GM19099 (cell line): ENCODE data around the gene KLF16.

Experiments used
- POLR2A ChIP-seq: IDR thresholded peaks from 3 replicates; pipeline ENCODE4 v1.6.1; 2011; ENCODE audit warnings: low read depth; ENCODE audit not compliant: insufficient read length; ENCODE audit errors: extremely low read depth

The KLF16 gene

DNA sequence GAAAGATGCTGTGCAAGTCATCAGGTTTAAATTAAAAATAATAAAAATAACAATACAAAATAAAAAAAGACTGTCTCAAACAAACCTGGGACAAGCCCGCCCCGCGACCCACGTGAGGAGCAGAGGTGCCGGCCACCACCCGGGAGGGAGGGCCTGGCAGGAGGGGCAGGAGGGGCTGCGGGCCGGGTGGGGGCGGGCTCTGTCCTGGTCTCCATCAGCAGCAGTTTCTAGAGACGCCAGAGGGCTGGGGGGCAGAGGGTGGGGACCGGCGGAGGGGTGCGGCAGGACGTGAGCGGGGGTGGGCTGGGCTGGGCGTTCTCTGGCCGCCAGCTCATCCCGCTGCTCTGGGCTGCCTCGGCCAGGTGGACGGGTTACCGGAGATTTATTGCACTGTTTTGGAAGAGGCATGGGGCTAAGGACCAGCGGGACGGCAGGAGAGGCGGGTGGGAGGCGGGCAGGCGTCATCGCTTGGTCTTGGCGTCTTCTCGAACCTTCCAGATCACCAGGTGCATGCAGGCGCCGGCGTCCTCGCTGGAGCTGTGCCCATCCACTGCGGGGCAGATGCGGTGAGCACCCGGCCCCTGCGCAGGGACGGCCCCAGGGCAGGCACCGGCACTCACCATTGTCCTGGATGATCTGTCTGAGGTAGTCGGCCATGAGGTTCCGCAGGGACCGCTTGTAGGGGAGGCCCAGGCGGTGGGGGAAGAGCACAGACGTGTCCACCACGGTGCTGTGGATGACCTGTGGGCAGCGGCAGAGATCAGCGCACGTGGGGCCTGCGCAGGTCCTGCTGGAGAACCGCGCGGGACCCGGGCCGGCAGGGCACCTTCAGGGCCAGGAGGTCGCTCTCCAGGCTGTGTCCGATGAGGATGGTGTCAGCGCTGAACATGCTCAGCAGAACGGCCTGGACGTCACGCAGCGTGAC, 47.5 kb downstream of the KLF16 start:
- TF ChIP-seq POLR2A = no peak

DNA sequence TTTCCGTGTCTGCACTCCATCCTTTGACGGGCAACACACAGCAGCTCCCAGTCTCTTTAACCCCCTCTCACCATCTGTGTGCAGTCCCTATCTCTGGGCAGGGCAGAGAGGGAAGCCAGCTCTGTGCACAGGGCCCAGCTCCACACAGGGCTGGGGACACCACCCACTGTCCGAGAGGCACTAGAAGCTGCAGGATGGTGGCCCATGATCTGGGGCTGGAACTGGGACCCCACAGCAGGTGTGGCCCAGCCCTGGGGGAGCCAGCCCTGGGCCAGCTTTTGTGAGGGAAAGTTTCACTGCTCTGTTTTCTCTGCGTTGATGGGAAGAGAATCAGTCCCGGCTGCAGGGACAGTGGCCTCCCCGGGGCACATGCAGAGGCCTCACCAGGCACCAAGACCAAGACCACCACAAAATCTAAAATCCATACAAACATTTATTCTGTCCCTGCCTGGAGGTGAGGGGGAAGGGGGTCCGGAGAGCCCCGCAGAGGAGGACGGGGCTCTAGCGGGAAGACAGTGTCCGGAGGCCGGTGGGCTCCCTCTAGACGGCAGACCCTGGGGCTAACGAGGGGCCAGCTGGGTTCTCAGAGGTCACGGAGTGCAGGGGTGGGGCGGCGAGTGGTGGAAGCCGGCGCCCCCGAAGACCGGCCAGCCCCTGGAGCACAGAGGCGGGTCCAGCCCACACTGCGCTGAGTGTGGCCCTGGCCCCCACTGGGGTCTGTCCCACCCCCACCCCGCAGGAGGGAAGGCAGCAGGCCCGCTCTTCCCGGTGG, 48.4 kb downstream of the KLF16 start:
- no peak for TF ChIP-seq POLR2A

DNA sequence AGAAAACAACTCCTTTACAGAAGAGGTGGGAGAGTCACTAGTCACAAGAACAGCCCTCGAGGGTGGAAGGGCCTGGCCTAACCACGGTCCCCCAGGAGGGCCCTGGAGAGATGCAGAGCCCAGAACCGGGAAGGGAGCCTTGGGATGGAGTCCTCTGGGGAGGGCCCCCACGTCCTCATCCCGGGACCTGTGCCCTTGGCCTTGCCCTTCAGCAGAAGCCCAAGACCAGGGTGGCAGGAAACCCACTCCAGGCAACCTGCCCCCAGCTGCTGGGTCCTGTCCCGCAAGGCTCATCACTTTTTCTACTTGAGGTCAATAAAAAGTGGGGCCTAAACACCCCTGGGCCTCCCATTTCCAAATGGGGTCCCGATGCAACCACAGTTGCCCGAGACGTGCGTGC, 49.0 kb downstream of the KLF16 start:
- TF ChIP-seq POLR2A = no peak

DNA sequence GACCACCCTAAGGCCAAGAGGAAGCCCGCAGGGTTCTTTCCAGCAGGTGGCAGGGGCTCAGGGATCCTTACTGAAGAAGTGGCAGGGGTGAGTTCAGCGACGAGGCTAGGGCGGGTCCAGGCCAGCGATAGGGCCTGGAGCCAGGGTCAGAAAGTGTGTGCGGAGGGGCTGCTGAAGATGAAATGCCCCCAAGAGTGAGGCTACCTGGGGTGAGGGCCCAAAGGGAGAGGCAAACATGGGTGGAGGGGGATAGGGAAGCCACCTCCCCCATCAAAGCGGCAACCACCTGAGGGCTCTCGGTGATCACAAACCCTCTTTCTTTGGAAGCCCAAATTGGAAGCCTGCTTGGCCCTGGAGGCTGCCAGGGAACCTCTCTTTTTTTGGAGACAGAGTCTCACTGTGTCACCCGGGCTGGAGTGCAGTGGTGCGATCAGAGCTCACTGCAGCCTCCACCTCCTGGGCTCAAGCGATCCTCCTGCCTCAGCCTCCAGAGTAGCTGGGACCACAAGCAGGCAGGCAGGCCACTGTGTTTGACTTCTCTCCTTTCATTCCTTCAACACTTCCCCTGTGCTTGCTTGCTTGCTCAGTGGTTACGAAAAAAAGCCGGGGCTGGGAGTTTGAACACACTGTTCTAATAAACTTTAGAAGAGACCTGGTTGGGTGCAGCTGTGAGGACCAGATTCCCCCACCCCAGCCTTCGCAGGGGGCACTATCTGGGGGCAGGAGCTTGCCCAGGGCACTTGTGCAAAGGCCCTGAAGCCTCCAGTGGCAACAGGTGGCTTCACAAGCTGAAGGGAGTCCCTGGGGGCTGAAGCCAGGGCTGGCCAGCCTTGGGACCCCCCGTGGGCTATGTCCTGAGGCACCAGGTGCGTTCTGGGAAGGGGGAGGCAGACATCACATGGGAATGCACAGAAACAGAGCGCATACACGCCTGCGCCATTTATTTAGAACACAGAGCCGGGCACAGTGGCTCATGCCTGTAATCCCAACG, 49.9 kb downstream of the KLF16 start:
- TF ChIP-seq POLR2A = no peak

DNA sequence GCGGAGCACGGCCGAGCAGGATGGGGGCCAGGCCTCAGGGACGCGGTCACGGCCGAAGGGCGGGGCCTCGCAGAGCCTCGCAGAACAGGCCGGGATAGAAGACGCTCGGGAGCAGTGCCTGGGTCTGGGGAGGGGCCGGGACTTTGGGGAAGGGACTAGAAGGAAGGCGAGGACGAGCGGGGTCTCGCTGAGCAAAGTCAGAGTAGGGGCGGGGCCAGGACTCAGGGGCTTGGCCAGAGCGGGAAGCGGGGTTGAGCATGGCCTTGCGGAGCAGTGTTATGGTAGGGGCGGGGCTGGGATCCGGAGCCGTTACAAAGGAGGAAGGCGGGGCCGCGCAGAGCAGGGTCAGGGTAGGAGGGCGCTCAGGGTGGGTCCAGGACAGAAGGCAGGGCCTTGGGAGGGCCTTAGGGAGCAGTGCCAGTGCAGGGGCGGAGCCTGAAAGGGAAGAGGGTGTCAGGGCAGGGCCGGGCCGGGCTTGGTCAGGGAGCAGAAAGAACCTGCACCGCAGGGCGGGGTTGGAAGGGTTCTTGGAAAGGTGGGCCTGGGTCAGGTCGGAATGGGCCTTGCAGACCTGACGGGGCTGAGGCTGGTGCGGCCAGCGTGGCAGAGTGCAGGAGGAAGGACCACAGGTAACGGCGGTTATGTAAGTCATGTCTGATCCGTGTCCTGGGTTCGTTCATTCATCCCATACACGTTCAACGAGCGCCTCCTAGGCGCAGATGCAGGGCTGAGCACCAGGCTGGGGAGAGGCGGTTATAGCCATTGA, 50.8 kb downstream of the KLF16 start:
- peak; percentile 54 for TF ChIP-seq POLR2A

DNA sequence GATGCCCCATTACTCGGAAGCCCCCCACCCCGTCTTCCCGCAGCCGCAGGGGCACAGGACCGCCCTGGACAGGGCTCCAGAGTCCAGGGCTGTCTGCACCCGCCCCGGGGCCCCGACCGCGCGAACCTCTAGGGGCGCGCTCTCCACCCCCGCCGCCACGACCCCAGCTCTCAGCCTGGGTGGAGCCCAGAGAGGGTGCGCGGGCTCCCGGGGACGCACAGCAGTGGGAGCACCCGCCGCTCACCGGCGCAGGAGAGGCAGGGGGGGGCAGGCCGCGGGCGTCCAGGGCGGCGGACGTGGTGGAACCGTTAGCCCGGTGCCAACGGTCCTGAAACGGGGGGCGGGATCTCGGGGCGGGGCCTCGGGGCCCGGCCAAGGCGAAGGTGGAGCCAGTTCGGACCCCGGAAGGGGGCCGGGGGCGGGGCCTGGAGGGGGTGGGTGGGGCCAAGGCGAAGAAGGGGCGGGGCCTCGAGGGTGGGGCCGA, 51.4 kb downstream of the KLF16 start, which contains the start of gene ATP8B3:
Gene ATP8B3, minus strand, starts transcription at position 335 of the 484 bp plus-strand sequence. CDS start 540 bp downstream, outside the sequence.
- peak; percentile 6 for TF ChIP-seq POLR2A

DNA sequence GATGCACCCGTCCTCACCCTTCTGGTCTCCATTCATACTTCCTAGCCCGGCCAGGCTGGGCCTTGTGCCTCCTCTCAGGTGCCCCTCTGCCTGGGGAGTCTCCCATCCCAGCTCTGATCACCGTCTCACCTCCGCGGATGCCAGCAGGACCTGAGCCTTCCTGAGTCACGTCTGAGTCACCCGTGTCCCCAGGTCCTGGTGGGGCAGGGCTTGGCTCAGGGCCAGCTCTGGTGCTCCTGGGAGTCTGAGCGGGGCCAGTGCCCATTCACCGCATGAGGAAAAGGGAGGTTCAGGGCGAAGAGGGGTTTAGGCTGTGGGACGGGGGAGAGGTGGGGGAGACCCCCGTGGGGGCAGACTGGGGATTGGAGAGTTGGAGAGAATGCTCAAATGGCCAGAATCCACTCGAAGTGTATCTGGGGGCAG, 51.9 kb downstream of the KLF16 start:
- no peak for TF ChIP-seq POLR2A

DNA sequence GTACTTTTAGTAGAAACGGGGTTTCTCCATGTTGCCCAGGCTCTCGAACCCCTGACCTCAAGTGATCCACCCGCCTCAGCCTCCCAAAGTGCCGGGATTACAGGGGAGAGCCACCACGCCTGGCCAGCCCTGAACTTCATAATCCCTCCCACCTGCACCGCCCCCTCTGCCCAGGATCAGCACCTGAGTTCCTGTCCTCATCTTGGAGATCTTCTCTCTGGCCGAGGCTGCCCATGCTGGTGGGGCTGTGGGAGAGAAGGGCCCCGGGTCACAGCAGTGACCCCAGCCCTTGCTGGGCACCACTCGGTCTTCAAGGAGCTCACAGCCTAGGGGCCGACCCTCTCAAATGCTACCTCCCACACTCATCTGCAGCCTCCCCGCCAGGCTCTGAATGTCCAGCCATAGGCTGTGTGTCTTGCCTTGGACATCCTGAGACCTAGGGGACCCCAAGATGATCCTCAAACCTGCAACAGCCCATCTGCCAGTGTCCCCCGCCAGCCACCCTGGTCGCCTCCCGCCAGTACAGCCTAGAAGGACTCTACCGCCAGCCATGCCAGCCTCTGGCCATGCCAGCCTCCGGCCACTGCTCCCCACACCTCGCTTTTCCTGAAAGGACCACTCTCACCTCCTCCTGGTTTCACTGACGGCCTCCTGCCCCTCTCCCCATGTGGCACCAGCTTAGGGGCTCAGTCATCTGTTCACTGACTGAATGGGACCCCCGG, 52.8 kb downstream of the KLF16 start:
- no peak for TF ChIP-seq POLR2A

DNA sequence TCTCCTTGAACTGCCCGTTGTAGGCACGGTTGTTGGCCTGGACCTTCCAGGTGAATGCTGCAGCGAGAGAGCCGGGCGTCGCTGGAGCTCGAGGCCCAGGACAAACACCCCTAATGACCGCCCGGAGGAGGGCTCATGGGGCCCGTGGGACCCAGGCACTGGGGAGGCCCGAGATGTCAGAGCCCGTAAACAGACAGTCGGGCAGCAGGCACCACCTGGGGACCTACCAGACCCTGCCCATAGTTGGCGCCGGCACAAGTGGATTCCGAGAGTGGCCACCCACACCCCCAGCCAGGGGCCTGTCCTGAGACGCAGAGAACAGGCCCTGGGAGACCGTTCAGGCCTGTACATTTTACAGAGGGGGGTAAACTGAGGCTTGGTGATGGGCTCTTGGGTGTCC, 53.7 kb downstream of the KLF16 start:
- TF ChIP-seq POLR2A = no peak

DNA sequence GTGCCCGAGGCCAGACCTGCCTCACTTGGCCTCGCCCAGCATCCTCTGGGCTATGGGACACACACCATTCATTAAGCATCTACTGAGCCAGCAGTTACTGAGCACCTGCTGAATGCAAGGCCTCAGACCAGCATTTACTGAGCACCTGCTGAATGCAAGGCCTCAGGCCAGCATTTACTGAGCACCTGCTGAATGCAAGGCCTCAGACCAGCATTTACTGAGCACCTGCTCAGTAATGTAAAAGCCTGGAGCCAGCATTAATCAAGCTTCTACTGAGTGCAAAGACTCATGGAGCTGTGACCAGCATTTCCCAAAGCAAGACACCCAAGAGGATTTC, 55.0 kb downstream of the KLF16 start:
- no peak for TF ChIP-seq POLR2A

DNA sequence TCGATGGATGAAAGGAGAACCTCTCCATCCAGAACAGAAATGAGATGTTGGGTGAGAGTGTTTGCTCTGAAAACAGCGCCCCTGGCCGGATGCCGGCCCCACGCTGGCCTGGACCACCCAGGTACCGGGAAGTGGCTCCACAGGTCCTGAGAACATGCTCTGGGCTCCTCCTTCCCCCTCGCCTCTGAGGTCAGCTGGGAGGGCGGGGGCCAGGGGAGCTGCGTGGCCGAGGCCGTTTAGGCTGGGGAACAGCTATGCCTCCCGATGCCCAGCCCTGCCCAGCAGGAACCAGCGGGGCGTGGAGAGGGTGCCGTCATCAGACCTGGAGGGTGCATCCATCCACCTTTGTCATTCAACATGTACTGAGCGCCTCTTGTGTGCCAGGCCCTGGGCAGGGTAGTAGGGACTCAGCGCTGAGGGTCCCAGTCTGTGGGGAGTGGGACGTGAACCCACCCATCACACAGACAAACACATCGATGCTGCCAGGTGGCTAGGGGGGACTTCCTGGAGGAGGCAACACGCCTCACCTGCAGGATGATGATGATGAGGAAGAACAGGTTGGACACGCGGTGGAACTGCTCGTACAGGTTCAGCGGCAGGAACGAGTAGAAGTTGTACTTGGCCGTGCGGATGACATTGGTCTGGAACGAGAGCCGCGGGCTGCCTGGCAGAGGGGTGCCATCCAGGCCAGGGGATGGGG, 55.5 kb downstream of the KLF16 start:
- no peak for TF ChIP-seq POLR2A

DNA sequence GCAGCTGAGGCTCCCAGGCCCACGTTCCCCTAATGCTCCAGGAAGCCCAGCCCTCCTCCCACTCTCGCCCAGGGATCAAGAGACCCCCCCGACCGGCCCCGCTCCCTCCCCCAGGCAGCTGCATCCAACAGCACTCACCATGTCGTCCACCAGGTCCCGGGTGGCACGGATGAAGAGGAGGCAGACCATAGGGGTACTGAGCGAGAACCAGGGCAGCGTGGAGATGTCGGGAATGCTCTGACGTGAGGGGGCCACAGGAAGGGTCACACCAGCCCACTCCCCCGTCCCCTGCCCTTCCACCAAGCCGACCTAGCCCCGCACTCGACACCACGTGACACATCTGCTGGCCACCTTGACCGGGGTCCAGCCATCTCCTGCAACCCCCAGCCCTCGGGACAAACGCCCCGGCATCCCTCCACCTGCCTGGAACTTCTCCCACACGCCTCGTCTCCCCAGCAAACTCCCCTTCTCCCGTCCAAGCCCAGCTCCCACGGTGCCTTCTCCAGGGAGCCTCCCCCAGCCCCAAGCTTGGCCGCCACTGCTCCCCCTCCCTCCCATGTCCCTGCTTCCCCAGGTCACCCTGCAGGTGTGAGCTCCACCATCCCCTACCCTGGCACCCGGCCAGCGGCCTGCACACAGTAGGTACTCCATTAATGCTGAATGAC, 56.2 kb downstream of the KLF16 start:
- TF ChIP-seq POLR2A = no peak

DNA sequence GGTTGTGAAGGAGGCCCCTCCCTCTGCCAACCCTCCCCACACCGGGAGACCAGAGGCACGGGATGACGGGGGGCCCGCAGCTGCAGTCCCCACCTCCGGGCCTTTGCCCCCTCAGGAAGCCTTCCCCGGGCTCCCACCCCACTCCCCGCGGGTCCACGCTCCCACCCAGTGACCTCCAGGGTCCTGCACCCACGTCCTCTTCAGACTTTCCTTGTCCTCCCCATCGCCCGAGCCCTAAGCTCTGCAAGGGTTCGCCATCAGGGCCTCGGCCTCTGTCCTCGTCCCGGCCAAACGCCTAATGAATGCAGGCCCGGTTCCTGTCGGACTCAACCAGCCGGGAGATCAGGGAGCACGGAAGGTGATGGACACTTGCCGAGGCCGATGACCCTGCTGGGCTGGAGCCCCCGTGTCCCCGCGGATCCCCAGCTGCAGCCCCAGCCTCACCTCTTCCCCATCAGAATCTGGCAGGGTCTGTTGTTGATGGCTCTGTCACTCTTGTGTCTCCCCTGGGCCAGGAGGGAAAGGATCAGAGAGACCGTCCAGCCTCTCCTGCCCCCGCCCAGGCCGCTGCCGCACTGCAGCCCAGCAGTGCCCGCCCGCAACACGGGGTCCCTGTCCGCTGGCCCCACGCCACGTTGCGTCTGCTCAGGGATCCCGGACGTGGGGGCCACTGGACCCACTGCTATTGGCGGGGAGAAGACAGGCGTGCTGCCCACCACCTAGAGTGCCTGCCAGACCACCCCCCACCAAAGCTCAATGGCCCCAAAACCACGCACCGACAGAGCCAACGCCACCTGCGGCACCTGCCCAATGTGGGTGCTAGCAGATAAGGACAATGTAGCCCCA, 57.0 kb downstream of the KLF16 start:
- TF ChIP-seq POLR2A = no peak
